ENCODE results near the gene LPIN3.

- TF ChIP-seq CHD1 (IDR thresholded peaks at IDR 0.05; ENCODE audit: low read depth, low read length) = no peak
- no peak for TF ChIP-seq CTCF (conservative IDR thresholded peaks at IDR 0.05; ENCODE audit: low read depth, low read length)
- no peak for TF ChIP-seq NFE2L2 (IDR thresholded peaks at IDR 0.05; ENCODE audit: low read depth, low read length)
- TF ChIP-seq RFX5 (IDR thresholded peaks at IDR 0.05; ENCODE audit: low read depth, low read length) = no peak
- TF ChIP-seq SMC3 (IDR thresholded peaks at IDR 0.05; ENCODE audit: low read depth, low read length) = no peak
- TF ChIP-seq RAD21 (IDR thresholded peaks at IDR 0.05; ENCODE audit: low read length) = no peak
- no peak for TF ChIP-seq MAZ (IDR thresholded peaks at IDR 0.05; ENCODE audit: borderline replicate concordance, low read depth, low read length)
- TF ChIP-seq CEBPB (IDR thresholded peaks at IDR 0.05; ENCODE audit: low read depth, low read length) = no peak
These were observed 4.5 kb downstream of the LPIN3 start for GRCh38 chr20:41344938-41345728.

Data from IMR-90 (cell line).